Urinary bladder (tissue), 4 donors: ENCODE results near the gene BRMS1. TPM values are rescaled to one million over a fixed set of nuclear protein-coding genes. Genes with fewer than 3 reads are reported as not detected.
"Not testable (repeated sequence)": the region's sequence is repeated elsewhere in the genome, so short reads cannot be mapped to it uniquely, and the experiment has no call there.

ENCODE experiments used
- DNase-seq: peaks from one replicate; pipeline ENCODE4 v3.0.0-alpha.2; 2015; ENCODE audit errors: extremely low spot score
- H3K27ac ChIP-seq: one replicate; pipeline ENCODE4 v1.5.1; 2013; ENCODE audit warnings: low read depth, mild to moderate bottlenecking, moderate library complexity
- H3K36me3 ChIP-seq: one replicate; pipeline ENCODE4 v1.6.1; 2013; ENCODE audit warnings: mild to moderate bottlenecking, moderate library complexity; ENCODE audit not compliant: insufficient read depth
- H3K4me1 ChIP-seq: one replicate; pipeline ENCODE4 v1.6.1; 2013; ENCODE audit warnings: mild to moderate bottlenecking, moderate library complexity; ENCODE audit not compliant: insufficient read depth
- H3K4me3 ChIP-seq: one replicate; pipeline ENCODE4 v1.5.1; 2013; ENCODE audit warnings: low read depth, low read length
- WGBS: extraction: QIAGEN DNeasy Blood & Tissue Kit; methylation state at CpG from one replicate; pipeline ENCODE4 v1.1.7; 2013; 5-methylcytosine and 5-hydroxymethylcytosine counted together
- polyA plus RNA-seq: library from polyadenylated mRNA; stranded (reverse); fragments of 200-250 nt; gene quantifications from one replicate; pipeline ENCODE4 v1.2.3, GENCODE V29; 2013
- total RNA-seq: library from RNA; depleted of rRNA; stranded (reverse); fragments of >200 nt; gene quantifications from one replicate; pipeline ENCODE4 v1.2.3, GENCODE V29; 2014
- donor health status: healthy with polysubstance abuse.
- donor health status: healthy.

The BRMS1 gene
- total and polyA plus RNA-seq, 2 donors = 13.6 to 37.3 TPM

- Histone ChIP-seq H3K27ac (no peak overlapping the region), H3K36me3 (no peaks in the 10 kb centered on the region), H3K4me1 (no peaks in the 10 kb centered on the region), H3K4me3 (no peak overlapping the region)
- no peak for DNase-seq
- WGBS = 89% methylated on average over 15 of the region's 15 CpGs
Measured at GRCh38 chr11:66367561-66368312, 22.8 kb upstream of the BRMS1 start.

GRCh38 chr11:66366844-66367477 lies 22.1 kb upstream of the BRMS1 start:
- Histone ChIP-seq H3K4me3 (no peak overlapping the region), H3K27ac (no peak overlapping the region), H3K36me3 (no peaks in the 10 kb centered on the region), H3K4me1 (no peaks in the 10 kb centered on the region)
- WGBS = 95% methylated on average over 8 of the region's 8 CpGs
- DNase-seq = no peak

GRCh38 chr11:66365711-66366619 lies 21.1 kb upstream of the BRMS1 start:
- H3K4me1 ChIP-seq = no peaks in the 10 kb centered on the region
- DNase-seq = no peak
- no peaks in the 10 kb centered on the region for H3K36me3 ChIP-seq
- H3K27ac ChIP-seq = no peak overlapping the region
- H3K4me3 ChIP-seq = no peak overlapping the region
- WGBS = 77% methylated on average over 14 of the region's 14 CpGs

- Histone ChIP-seq H3K27ac (no peak overlapping the region), H3K36me3 (no peaks in the 10 kb centered on the region), H3K4me3 (no peak overlapping the region), H3K4me1 (no peaks in the 10 kb centered on the region)
- WGBS = 91% methylated on average over 6 of the region's 6 CpGs
- DNase-seq = no peak
Measured at GRCh38 chr11:66365166-66365565, 20.3 kb upstream of the BRMS1 start.

DNA sequence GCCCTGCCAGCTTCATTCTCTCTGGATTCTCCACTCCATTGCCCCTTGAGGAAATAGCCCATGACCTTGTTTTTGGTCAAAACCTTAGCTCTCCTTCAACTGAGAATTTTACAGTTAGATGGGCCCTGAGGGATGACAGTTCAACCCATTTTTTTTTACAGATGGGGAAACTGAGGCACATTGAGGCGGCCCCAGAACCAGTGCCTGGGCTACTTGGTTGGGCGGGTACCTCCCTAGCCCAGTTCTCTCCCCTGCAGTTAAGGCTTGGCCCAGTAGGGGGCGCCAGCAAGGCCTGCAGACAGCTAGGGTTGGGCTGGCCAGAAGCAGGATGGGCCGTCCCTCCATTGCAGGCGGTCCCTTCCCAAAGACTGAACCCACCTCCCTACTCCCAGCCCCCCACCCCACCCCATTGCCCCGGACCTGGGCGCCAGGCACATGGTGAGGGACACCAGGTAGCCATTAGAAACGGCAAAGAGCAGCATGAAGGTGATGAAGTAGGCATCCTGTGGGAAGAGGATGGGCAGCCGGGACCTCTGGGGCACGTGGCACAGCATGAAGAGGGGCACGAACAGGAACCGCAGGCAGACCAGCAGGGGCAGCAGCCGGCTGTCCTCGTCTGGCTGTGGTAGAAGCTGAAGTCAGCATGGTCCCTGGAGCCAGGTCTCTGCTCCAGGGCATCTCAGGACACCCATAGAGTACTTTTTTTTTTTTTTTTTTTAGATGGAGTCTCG lies 19.1 kb upstream of the BRMS1 start:
- H3K36me3 ChIP-seq = no peaks in the 10 kb centered on the region
- no peaks in the 10 kb centered on the region for H3K4me1 ChIP-seq
- WGBS = 68% methylated on average over 15 of the region's 15 CpGs
- DNase-seq = no peak
- no peak overlapping the region for H3K4me3 ChIP-seq
- no peak overlapping the region for H3K27ac ChIP-seq

GRCh38 chr11:66363187-66363601 lies 18.3 kb upstream of the BRMS1 start:
- DNase-seq = no peak
- WGBS = 91% methylated on average over 14 of the region's 14 CpGs

DNA sequence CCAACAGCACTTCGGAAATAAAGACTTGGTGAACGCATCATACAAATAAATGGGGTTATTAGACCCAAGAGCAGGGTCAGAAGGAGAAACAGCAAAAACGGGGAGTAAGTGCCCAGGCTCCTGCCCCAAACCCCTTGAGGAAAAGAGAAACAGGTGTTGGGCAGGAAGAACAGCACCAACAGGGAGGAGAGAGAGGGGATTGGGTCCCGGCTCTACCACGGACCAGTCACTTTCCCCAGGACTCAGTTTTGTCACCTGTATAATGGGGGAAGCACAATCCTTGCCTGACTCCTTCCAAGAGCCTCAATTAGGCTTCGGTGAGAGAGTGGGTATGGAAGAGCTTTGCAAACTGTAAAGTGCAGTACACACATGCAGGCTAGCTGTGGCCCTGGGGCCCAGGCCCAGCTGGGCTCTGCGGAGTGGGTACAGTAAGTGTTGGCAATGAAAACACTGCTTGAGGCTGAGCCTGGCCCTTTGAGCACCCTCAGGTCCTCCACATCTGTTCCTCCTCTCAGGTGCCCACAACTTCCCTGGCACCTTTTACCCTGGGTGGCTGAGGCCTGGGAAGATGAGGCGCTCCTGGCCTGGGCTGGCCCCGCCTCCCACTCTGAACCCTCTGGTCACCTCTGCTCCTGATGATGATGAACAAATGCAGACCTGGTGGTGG lies 17.7 kb upstream of the BRMS1 start:
- no peak overlapping the region for H3K4me3 ChIP-seq
- no peaks in the 10 kb centered on the region for H3K4me1 ChIP-seq
- 91% methylated on average over 9 of the region's 9 CpGs for WGBS
- H3K36me3 ChIP-seq = no peaks in the 10 kb centered on the region
- no peak overlapping the region for H3K27ac ChIP-seq
- no peak for DNase-seq

More at GRCh38 chr11:66363187-66363601, 18.3 kb upstream of the BRMS1 start:
- H3K36me3 ChIP-seq = no peaks in the 10 kb centered on the region
- no peak overlapping the region for H3K27ac ChIP-seq
- no peak overlapping the region for H3K4me3 ChIP-seq
- H3K4me1 ChIP-seq = no peaks in the 10 kb centered on the region

GRCh38 chr11:66361502-66361941 lies 16.6 kb upstream of the BRMS1 start:
- WGBS = 81% methylated on average over 6 of the region's 6 CpGs
- DNase-seq = no peak
- Histone ChIP-seq H3K27ac (no peak overlapping the region), H3K4me1 (no peaks in the 10 kb centered on the region), H3K36me3 (no peaks in the 10 kb centered on the region), H3K4me3 (no peak overlapping the region)

DNA sequence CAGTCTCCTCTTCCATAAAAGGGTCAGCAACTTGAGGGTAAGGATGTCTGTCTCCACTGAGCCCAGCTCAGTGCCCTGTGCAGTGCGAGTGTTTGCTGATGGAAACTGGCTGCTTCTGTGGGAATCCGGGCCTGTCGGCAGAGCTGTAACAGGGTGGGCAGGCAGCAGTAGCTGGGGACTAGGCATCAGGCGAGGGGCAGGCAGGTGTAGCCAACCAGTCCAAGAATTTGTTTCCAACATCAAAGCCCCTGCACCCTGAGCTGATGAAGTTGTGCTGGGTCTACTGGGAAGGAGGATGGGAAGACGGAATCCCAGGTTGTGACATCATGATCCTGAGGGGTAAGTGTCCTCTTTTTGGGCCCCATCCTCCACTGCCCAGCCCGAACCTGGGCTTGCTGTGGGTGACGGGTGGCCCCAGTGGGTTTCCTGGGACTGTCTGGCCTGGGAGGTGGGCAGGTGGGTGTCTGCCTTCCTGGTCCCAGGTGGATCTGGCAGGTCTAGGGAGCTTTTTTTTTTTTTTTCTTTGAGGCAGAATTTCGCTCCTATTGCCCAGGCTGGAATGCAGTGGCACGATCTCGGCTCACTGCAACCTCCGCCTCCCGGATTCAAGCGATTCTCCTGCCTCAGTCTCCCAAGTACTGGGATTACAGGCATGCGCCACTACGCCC lies 15.6 kb upstream of the BRMS1 start:
- DNase-seq = no peak
- Histone ChIP-seq H3K27ac (no peak overlapping the region), H3K4me1 (no peaks in the 10 kb centered on the region), H3K4me3 (no peak overlapping the region), H3K36me3 (no peaks in the 10 kb centered on the region)
- WGBS = 95% methylated on average over 15 of the region's 15 CpGs

DNA sequence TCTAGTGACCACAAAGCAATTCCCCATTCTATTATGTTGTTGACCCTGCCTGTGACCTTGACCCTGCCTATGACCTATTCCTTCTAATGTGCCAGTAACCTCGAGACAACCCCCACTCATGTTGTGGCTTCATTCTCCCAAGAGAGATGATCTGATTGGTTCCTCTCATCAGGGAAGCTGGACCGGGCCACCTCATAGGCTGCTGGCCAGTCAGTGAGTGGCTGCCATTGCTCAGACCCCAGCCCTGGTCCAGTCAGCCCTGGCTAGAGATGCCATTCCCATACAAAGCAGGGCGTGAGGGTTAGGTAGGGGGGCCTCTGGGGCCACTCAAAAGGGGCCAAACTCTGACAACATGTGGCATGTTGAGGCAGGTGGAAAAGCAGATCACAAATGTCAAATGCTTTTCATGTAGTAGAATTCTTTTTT lies 14.8 kb upstream of the BRMS1 start:
- Histone ChIP-seq H3K4me3 (no peak overlapping the region), H3K36me3 (no peaks in the 10 kb centered on the region), H3K27ac (no peak overlapping the region), H3K4me1 (no peaks in the 10 kb centered on the region)
- DNase-seq = no peak
- 66% methylated on average over 3 of the region's 3 CpGs for WGBS

DNA sequence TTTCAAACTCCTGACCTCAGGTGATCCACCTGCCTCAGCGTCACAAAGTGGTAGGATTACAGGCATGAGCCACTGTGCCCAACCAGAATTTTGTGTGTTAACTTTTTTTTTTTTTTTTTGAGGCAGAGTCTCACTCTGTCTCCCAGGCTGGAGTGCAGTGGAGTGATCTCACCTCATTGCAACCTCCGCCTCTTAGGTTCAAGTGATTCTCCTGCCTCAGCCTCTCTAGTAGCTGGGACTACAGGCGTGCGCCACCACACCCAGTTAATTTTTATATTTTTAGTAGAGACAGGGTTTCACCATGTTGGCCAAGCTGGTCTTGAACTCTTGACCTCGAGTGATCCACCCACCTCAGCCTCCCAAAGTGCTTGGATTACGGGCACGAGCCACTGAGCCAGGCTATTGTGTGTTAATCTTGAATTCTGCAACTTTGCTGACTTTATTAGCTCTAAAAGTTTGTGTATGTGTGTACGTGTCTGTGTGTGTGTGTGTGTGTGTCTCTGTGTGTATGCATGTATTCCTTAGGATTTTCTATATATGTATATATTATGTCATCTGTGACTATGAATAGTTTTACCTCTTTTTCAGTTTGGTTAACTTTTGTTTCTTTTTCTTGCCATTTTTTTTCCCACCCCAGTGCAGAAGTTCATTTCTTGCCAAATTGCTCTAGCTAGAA lies 5.8 kb upstream of the BRMS1 start:
- not testable (repeated sequence) for H3K36me3 ChIP-seq, H3K27ac ChIP-seq, H3K4me1 ChIP-seq, H3K4me3 ChIP-seq, DNase-seq
- WGBS = 85% methylated on average over 8 of the region's 8 CpGs

DNA sequence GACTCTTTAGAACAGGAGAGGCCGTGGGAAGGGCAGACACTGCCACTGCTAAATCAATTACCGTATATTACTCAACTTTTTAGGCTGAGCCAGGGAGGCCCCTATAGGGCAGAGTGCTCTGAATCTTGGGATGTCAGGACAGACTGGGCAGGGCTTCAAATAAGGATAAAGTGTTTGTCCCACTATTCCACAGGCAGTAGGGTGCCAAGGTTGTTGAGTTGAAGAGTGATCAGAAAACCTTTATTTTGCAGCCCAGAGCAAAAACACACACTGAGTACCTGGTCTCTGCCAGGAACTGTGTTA lies 4.1 kb upstream of the BRMS1 start:
- no peaks in the 10 kb centered on the region for H3K36me3 ChIP-seq
- peaks cover 1% of the 10 kb centered on the region for H3K4me1 ChIP-seq
- no peak overlapping the region for H3K27ac ChIP-seq
- DNase-seq = no peak
- H3K4me3 ChIP-seq = no peak overlapping the region
- 62% methylated on average over 2 of the region's 2 CpGs for WGBS
